Activated CD4-positive, alpha-beta T cell treated with anti-CD3 and anti-CD28 coated beads, Interleukin-2, amount 50 U/mL, for 1 hour (primary cell): ENCODE measurements around the gene KHDRBS2.

ENCODE experiments used
- DNase-seq: peaks from one replicate; pipeline ENCODE4 v3.0.0-alpha.2; 2020

KHDRBS2 gene

DNA sequence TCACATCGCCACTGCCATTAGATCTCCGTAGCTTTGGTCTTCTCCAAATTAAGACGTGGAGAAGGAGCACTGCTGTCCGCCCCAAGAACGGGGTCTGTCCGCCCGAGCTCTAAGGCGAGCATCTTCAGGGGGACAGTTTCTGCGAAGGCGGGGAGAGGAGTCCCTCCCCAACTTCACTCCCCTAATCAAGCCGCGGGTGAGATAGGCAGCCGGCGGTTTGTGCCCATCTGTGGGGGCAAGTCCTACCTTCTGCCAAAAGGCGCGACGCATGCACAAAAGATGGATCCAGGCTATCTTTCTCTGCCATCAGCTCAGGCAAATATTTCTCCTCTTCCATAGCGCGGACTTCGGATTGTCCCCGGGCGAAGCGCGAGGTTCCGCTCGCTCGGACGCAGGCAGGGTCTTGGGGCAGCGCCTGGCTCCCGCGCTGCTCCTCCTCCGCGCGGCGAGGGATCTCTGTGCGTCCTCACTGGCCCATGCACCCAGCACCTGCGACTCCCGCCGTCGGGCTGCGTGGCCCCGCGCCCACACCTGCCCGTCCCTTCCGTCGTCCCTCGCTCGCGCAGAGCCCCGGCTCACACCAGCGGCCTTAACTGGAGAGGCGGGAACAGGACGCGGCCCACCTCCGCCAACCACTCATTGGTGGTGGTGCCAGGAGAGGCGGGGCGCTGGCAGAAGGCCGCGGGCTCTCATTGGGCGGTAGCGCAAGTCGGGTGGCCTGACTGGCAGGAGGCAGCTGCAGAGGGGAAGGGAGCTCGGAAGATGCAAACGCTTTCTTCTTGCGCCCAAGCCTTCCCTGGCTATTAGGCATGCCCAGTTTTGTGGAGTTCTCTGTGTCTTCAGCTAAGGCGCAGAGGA, at the start of gene KHDRBS2:
TSS of gene KHDRBS2 (minus strand) at position 614 of the 858 bp plus-strand sequence.
- DNase-seq: no peak

DNA sequence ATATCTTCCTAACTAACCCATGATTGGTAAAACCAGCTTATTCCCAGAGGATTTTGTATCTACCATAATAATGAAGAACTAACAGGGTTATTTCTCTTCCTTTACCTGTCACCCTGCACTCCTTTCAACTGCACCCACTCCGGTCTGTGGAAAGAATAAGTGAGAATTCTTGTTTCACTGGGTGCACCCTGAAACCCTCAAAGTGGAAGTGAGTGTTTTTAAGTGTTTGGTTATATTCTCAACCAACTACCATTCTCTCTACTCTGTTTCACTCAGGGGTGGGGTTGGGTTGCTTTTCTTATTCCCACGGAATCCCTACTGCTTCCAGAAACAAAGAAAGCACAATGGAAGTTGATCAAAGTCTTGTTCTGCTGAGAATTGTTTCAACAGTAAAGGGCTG, 42.6 kb upstream of the KHDRBS2 start:
- no peak for DNase-seq

DNA sequence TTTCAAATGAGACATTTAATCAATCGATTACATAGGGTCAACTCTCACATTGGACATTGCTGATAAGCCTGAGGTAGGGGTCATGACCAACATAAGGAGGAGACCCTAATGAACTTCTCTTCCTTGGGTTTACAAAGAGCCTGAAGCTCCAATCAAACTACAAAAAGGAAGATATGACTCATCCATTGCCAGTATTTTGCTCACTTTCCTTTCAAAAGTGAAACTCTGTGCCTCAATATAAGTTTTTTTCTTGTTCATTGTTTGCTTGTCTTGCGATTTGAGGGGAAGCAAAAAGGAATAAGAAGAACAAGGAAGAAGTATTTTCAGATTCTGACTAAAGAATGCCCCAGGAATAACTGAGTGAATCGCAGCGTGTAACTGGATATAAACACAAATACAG, 38.8 kb upstream of the KHDRBS2 start:
- no peak for DNase-seq

DNA sequence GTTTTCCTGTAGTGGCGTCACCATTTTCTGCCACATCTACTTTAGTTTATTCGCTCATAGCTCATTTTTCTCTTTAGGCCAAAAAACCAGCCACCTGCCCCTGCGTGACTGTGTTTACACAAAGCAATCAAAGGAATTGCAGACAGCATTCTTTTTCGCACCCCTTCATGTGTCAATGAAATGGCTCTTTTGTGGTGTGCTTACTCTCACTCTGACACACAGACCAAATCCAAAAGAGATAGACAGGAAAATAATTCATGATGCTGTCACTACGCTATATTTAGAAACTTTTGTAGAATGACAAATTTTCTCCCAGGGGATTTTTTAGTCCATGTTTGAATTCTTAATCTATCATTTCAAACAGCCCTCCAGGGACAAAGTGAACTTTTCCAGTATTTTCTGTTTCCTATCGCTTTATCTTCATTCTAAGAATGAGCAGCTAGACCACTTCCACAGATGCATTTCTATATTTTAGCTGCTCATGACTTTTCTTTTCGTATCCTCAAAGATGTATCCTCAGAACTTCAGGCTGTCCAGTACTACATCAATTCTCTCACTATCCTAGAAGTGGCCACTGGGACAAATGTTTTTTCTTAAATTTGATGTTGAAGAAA, 37.9 kb upstream of the KHDRBS2 start:
- DNase-seq: no peak

DNA sequence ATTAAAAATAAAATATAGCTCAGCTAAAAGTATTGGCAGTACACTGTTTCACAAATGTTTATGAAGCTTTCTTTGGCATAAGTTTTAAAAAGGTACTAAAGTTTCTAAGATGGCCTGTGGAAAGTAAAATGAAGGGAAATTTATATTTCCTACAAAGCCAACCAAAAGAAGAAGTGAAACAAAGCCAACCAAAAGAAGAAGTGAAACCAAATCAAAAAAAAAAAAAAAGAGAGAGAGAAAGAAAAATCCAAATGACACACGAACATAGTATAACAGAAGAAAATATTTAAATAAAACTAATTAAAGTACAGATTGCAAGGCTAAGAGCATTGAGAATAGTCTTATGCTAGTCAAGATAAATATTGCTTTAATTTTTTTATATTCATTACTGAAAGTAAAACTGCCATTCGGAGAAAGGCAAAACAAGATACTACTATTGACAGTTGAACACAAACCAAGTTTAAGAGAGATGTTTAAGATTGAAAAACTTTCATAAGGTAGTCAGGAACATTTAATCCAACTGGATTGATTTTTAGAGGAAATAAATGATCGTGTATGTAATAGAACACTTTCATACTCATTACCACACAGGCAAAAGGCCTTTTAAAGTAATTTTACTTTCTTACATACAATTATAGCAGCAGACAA, 12.8 kb upstream of the KHDRBS2 start:
- DNase-seq: no peak

DNA sequence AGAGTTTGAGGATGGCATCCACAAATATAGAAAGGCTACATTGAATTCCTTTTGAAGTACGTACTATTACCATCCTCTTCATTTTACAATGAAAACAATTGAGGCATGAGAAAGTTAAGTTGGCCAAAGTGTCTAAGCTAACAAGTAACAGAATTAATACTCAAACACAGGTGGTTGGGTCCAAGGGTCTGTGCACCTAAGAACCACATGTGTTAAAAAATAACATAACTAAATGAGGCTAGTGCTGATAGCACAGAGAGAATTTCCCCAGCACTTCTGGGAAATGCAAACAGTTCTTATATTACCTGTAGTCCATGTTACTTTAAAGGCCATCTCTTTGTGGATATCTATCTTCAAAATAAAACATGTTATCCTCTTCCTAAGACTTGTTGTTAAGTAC, 10.5 kb upstream of the KHDRBS2 start:
- DNase-seq: no peak

DNA sequence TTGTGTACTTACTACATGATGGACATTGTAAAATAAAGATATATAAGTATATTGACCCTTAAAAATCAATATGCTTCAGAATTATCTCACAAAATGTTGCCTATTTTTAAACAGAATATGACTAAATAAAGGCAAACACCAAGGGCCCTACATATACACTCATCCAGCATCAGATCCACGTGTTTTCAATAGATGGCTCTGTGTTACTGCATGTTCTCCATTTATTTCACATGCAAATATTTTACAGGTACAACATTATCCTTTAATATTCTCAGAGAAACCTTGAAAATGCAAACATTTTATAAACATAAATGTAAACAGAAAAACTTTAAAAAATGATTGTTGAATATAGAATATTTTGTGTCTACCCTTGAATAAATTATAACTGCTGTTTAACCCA, 2.9 kb upstream of the KHDRBS2 start:
- DNase-seq: no peak

DNA sequence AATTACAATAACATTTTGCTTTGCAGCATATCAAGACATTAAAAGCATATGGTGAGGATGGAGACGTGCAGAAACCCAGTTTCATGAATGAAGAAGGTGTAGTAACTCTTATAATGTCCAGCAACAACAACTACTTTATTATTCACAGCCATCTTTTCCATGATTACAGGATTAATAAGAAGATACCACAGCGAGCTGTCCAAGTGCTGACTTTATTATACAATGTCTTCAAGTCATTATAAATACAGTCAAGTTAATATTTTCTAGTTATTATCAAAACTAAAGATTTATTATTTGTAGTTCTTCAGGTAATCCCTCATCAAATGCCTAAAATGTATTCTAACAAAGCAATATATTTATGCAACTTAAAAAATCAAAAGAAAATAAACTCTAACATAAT, 2.5 kb upstream of the KHDRBS2 start:
- DNase-seq: no peak

GRCh38 chr6:62286470-62286843, 432 bp upstream of the KHDRBS2 start:
- no peak for DNase-seq

GRCh38 chr6:62284725-62285124, 1.3 kb downstream of the KHDRBS2 start:
- DNase-seq: no peak

GRCh38 chr6:62283796-62284411, 2.1 kb downstream of the KHDRBS2 start:
- no peak for DNase-seq

DNA sequence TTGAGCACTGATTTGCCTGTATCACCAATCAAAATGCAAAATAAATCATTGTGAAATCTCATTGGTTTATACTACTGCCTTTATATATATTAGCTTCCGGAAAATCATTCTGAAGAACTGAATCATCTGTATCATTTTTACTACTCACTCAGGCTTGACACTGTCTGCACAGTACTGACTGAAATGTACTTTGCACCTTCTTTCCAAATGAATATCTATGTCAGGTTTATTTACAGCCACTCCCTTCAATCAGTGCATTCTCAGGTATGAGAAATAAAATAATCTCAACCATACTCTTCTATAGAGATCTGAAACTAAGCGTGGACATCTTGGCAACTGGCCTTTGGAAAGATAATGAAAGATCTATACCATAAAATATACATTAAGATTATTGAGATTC, 2.7 kb downstream of the KHDRBS2 start:
- DNase-seq: no peak

- DNase-seq: no peak
These were observed 5.9 kb downstream of the KHDRBS2 start for GRCh38 chr6:62280099-62280498.

GRCh38 chr6:62272114-62272513, 13.9 kb downstream of the KHDRBS2 start:
- DNase-seq: no peak

GRCh38 chr6:62265906-62266525, 20.0 kb downstream of the KHDRBS2 start:
- DNase-seq: no peak

DNA sequence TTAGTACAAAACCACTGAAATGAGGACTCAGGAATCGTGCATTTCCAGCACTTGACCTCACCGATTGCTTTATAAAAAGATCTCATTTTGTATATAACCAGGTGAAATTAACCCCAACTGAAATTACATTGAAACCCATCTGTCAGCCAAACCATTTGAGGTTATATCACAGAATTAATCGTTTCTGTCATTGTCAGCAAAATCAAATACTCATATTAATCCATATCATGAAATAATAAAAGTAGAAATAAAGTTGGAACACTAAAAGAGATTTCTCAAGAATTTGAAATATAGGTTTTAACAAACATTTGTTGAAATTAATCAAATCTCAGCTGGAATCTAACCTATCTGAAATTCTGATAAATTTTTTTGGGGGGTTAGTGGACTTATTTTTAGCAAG, 23.7 kb downstream of the KHDRBS2 start:
- no peak for DNase-seq

DNA sequence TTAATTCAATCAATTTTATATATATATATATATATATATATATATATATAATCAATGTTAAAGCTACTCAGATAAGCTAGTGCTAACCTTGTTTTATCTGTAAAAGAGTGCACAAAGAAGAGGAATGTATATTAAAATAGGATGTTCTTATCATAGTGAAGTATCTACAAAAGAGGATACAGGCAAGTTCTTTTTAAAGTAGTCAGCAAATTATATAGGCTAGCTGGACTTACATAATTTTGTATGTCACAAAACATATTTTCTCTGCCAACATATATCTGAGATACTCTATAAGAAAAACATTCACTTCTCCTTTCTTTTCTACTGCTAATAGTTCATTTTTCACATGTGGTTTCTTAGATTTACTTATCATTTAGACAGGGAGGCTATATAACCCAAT, 39.9 kb downstream of the KHDRBS2 start:
- DNase-seq: no peak

- no peak for DNase-seq
These were observed 49.2 kb downstream of the KHDRBS2 start for GRCh38 chr6:62236784-62237183.

DNA sequence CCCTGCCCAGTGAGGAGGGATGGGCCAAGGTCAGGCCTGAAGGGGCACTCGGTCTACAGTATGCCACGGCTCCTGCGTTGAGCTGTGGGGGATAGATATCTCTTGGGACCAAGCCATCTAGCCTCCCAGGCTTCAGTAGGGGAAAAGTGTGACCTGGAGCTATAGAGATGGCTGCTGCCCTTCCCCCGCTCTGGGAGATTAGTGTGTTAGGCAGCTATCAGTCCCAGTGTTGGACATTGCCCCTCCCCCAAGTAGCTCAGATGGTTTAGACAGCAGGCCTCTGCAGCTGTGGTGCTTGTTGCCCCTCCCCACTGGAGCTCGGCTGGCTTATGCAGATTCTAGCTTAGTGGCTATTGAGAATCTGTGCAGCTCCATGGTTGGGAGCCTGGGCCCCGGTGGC, 56.8 kb downstream of the KHDRBS2 start:
- no peak for DNase-seq

GRCh38 chr6:62217866-62218265, 68.2 kb downstream of the KHDRBS2 start:
- no peak for DNase-seq

- DNase-seq: no peak
These were observed 83.9 kb downstream of the KHDRBS2 start for GRCh38 chr6:62202078-62202477.

- DNase-seq: no peak
These were observed 93.4 kb downstream of the KHDRBS2 start for GRCh38 chr6:62192593-62192992.

DNA sequence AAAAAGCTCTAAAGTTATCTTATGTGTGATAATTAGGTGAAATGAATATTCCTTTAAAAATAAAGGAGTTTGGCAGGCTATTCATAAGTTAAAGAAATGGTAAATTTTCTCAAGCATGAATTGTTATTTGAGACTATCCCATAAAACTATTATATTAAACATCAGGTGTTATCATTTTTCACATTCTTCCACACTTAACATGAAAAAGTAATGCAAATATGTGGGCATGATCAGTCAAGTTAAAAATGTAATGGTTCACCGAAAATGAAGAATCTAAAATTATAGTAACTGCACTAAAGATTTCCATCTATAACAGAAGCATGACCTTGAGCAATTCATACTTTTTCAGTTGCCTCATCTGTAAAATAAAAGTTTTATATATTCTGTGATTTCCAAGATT, 110.8 kb downstream of the KHDRBS2 start:
- DNase-seq: no peak
